H54 (cell line): ENCODE results near the gene ITGAX.
"Not testable (repeated sequence)": the region's sequence is repeated elsewhere in the genome, so short reads cannot be mapped to it uniquely, and the experiment has no call there.

ENCODE experiments used
- DNase-seq: peaks from one replicate; pipeline ENCODE4 v3.0.0; 2011; ENCODE audit warnings: low spot score, mixed read lengths; ENCODE audit not compliant: insufficient read length
- FAIRE-seq: peaks from 3 replicates; lab custom pipeline; 2011; peaks lifted over from hg19 to GRCh38; lab: Jason Lieb, UNC
- POLR2A ChIP-seq: IDR thresholded peaks from 2 replicates; pipeline ENCODE4 v1.6.1; 2011; ENCODE audit warnings: low read depth, mild to moderate bottlenecking, low read length

ITGAX gene

GRCh38 chr16:31333686-31334649, 21.0 kb upstream of the ITGAX start:
- no peak for TF ChIP-seq POLR2A
- FAIRE-seq (no peak), DNase-seq (no peak)

GRCh38 chr16:31334934-31335333, 20.0 kb upstream of the ITGAX start:
- TF ChIP-seq POLR2A: no peak
- DNase-seq: no peak
- no peak for FAIRE-seq

- DNase-seq: no peak
- TF ChIP-seq POLR2A: no peak
- no peak for FAIRE-seq
Measured at GRCh38 chr16:31335431-31335830, 19.5 kb upstream of the ITGAX start.

GRCh38 chr16:31338166-31338685, 16.8 kb upstream of the ITGAX start:
- FAIRE-seq: not testable (repeated sequence)

GRCh38 chr16:31344712-31345111, 10.3 kb upstream of the ITGAX start:
- FAIRE-seq (no peak), DNase-seq (no peak)
- no peak for TF ChIP-seq POLR2A

More at GRCh38 chr16:31338166-31338685, 16.8 kb upstream of the ITGAX start:
- not testable (repeated sequence) for DNase-seq

- DNase-seq (no peak), FAIRE-seq (no peak)
- no peak for TF ChIP-seq POLR2A
Measured at GRCh38 chr16:31347445-31347844, 7.5 kb upstream of the ITGAX start.

GRCh38 chr16:31348579-31348978, 6.4 kb upstream of the ITGAX start:
- no peak for FAIRE-seq
- TF ChIP-seq POLR2A: no peak
- no peak for DNase-seq

- DNase-seq (no peak), FAIRE-seq (no peak)
- no peak for TF ChIP-seq POLR2A
Measured at GRCh38 chr16:31350275-31351005, 4.5 kb upstream of the ITGAX start.

- TF ChIP-seq POLR2A: no peak
- FAIRE-seq (no peak), DNase-seq (no peak)
Measured at GRCh38 chr16:31351246-31351941, 3.6 kb upstream of the ITGAX start.

- peak; percentile 24 for DNase-seq
Measured at GRCh38 chr16:31351942-31352325, 3.0 kb upstream of the ITGAX start.

GRCh38 chr16:31352376-31353115, 2.4 kb upstream of the ITGAX start:
- no peak for DNase-seq
- TF ChIP-seq POLR2A: no peak
- FAIRE-seq: no peak

More at GRCh38 chr16:31351942-31352325, 3.0 kb upstream of the ITGAX start:
- no peak for TF ChIP-seq POLR2A
- FAIRE-seq: no peak

GRCh38 chr16:31355431-31356100, 590 bp downstream of the ITGAX start:
- TF ChIP-seq POLR2A: no peak
- DNase-seq: no peak
- no peak for FAIRE-seq
